Natural killer cell (primary cell): Measurements from ENCODE around the gene SNX13. TPM values are rescaled to one million over a fixed set of nuclear protein-coding genes. Genes with fewer than 3 reads are reported as not detected.

Experiments
- ATAC-seq, 3 donors: fragments of 150-1000 bp in 2 of 3; fragments of 200-7000 bp in 1 of 3; cut with Tn5 transposase; 1 replicate in 1 of 3; 2 replicates in 2 of 3; pipeline ENCODE4 v1.10.0; 2021; ENCODE audit warnings: mild to moderate bottlenecking in 2 of 3, moderate library complexity in 2 of 3
- DNase-seq, 2 donors: peaks; one replicate each; pipeline versions ENCODE4 v3.0.0 to v3.0.0-alpha.2; 2013 to 2021; ENCODE audit warnings: mixed read lengths in 1 of 2
- H3K27ac ChIP-seq: one replicate; pipeline ENCODE4 v1.5.1; 2013; ENCODE audit warnings: mild to moderate bottlenecking, low read length
- H3K27me3 ChIP-seq: one replicate; pipeline ENCODE4 v1.6.1; 2013; ENCODE audit warnings: low read length; ENCODE audit not compliant: control insufficient read depth, insufficient read depth
- H3K36me3 ChIP-seq: one replicate; pipeline ENCODE4 v1.6.1; 2013; ENCODE audit warnings: low read length; ENCODE audit not compliant: control insufficient read depth, insufficient read depth
- H3K4me1 ChIP-seq: one replicate; pipeline ENCODE4 v1.6.1; 2013; ENCODE audit warnings: low read length; ENCODE audit not compliant: control insufficient read depth, insufficient read depth
- H3K4me3 ChIP-seq: one replicate; pipeline ENCODE4 v1.5.1; 2013; ENCODE audit warnings: low read length
- H3K9me3 ChIP-seq: one replicate; pipeline ENCODE4 v1.6.1; 2013; ENCODE audit warnings: low read length; ENCODE audit not compliant: control insufficient read depth, insufficient read depth
- H3K27ac Mint-ChIP-seq, 2 donors: one replicate each; pipeline ENCODE4 v1.8.0; 2022; ENCODE audit warnings: mild to moderate bottlenecking in 2 of 2, mixed read lengths in 2 of 2, moderate library complexity in 1 of 2
- H3K27me3 Mint-ChIP-seq, 2 donors: one replicate each; pipeline ENCODE4 v1.8.0; 2022; ENCODE audit warnings: low read depth in 2 of 2, mixed read lengths in 2 of 2
- H3K36me3 Mint-ChIP-seq: one replicate; pipeline ENCODE4 v1.8.0; 2022; ENCODE audit warnings: mixed read lengths
- H3K4me1 Mint-ChIP-seq, 2 donors: one replicate each; pipeline ENCODE4 v1.8.0; 2022; ENCODE audit warnings: mixed read lengths in 2 of 2
- H3K4me3 Mint-ChIP-seq: one replicate; pipeline ENCODE4 v1.8.0; 2022; ENCODE audit warnings: mild to moderate bottlenecking, moderate library complexity, mixed read lengths
- H3K9me3 Mint-ChIP-seq, 2 donors: one replicate each; pipeline ENCODE4 v1.8.0; 2022; ENCODE audit warnings: mixed read lengths in 2 of 2
- WGBS: methylation state at CpG from one replicate; pipeline ENCODE4 v1.1.7; 2013; ENCODE audit warnings: missing lambda C conversion rate; ENCODE audit not compliant: insufficient coverage; 5-methylcytosine and 5-hydroxymethylcytosine counted together
- intact Hi-C: fragments of 100-400 bp; cut with micrococcal nuclease; formaldehyde crosslinking; loops from one replicate; pipeline ENCODE4 v1.14.2; 2022
- total RNA-seq, 4 donors: library from RNA; stranded (reverse); fragments of 120-200 nt in 1 of 4; gene quantifications; one replicate each; pipeline versions ENCODE4 v1.2.3 to v1.2.4, GENCODE V29; 2013 to 2022
- TF ChIP-seq, protein P1 (sequence below): fragments of 200-600 bp; IDR thresholded peaks from one replicate; pipeline ENCODE4 v1.8.0; 2022; ENCODE audit warnings: antibody characterized with exemption

The SNX13 gene
- total RNA-seq, 3 donors from 2014 or later (not counting 1 experiment from before 2014, with no cell fraction given), result 34.8 to 38.5 (median 37.4) TPM

DNA sequence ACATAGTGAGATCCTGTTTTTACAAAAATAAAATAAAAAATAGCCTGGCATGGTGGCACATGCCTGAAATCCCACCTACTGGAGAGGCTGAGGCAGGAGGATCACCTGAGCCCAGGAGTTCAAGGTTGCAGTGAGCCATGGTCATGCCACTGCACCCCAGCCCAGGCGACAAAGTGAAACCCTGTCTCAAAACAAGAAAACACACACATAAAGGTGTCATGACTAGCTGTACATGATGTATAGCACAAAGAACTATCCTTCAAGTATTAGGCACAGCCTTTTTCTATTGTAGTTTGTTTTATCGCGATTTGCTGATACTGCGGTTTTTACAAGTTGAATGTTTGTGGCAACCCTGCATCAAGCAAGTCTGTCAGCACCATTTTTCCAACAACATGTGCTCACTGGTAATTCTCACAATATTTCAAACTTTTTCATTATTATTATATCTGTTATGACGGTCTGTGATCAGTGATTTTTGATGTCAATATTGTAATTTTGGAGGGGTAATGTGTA lies 11.5 kb upstream of the SNX13 start:
- Mint-ChIP-seq H3K27ac (no peak overlapping the region), H3K4me1 (no peaks in the 10 kb centered on the region), H3K9me3 (no peaks in the 10 kb centered on the region), H3K36me3 (no peaks in the 10 kb centered on the region), H3K4me3 (no peak overlapping the region), H3K27me3 (peaks cover 2 to 25% of the 10 kb centered on the region in 2 donors)
- ATAC-seq (no peak), DNase-seq (no peak)
- no peaks in the 10 kb centered on the region for H3K4me1 ChIP-seq
- 91% methylated on average over 4 of the region's 5 CpGs for WGBS
- H3K4me3 ChIP-seq, result no peak overlapping the region
- no peaks in the 10 kb centered on the region for H3K36me3 ChIP-seq
- no peak overlapping the region for H3K27ac ChIP-seq
- intact Hi-C loops, result no loop called here
- no peaks in the 10 kb centered on the region for H3K9me3 ChIP-seq
- H3K27me3 ChIP-seq, result no peaks in the 10 kb centered on the region
- TF ChIP-seq, protein P1, sequence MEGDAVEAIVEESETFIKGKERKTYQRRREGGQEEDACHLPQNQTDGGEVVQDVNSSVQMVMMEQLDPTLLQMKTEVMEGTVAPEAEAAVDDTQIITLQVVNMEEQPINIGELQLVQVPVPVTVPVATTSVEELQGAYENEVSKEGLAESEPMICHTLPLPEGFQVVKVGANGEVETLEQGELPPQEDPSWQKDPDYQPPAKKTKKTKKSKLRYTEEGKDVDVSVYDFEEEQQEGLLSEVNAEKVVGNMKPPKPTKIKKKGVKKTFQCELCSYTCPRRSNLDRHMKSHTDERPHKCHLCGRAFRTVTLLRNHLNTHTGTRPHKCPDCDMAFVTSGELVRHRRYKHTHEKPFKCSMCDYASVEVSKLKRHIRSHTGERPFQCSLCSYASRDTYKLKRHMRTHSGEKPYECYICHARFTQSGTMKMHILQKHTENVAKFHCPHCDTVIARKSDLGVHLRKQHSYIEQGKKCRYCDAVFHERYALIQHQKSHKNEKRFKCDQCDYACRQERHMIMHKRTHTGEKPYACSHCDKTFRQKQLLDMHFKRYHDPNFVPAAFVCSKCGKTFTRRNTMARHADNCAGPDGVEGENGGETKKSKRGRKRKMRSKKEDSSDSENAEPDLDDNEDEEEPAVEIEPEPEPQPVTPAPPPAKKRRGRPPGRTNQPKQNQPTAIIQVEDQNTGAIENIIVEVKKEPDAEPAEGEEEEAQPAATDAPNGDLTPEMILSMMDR, result no peak

DNA sequence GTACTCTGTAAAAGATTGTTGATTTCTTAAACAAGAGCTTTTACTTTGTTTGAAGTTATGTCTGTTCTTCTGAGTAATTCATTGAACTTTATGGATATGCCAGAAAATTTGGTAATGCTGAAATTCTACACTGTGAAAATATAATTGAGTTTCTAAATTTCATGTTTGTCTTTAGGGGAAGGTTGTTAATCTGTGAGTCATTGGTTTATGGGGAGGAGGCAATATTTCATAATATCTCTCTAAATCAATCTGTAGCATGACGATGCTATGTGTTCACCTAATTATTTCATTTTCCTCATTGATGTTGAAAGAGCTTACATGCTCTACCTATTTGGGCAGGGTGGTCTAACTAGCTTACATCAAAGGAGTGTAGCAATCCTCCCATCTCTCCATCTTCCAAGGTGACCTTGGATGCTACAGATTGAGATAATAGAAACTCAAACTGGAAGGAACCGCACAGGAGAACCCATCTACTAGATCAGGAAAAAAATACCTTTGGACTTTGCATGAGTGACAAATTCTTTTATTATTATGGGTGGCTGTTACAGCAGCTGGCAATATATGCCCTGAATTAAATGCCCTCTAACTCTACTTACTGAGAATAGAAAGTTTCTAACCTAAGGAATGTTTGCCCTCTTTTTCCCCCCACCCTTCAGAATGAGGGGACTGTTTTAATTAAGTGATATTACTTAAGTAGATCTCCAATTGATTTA lies 8.4 kb upstream of the SNX13 start:
- Mint-ChIP-seq H3K9me3 (no peaks in the 10 kb centered on the region), H3K27me3 (peaks cover 2 to 13% of the 10 kb centered on the region in 2 donors), H3K4me1 (no peaks in the 10 kb centered on the region), H3K27ac (no peak overlapping the region), H3K36me3 (no peaks in the 10 kb centered on the region), H3K4me3 (no peak overlapping the region)
- no peak for DNase-seq
- 93% methylated on average over 2 of the region's 2 CpGs for WGBS
- TF ChIP-seq, protein P1, result no peak
- Histone ChIP-seq H3K4me1 (no peaks in the 10 kb centered on the region), H3K36me3 (no peaks in the 10 kb centered on the region), H3K27ac (no peak overlapping the region), H3K27me3 (no peaks in the 10 kb centered on the region), H3K4me3 (no peak overlapping the region), H3K9me3 (no peaks in the 10 kb centered on the region)
- intact Hi-C loops, result no loop called here
- no peak for ATAC-seq

DNA sequence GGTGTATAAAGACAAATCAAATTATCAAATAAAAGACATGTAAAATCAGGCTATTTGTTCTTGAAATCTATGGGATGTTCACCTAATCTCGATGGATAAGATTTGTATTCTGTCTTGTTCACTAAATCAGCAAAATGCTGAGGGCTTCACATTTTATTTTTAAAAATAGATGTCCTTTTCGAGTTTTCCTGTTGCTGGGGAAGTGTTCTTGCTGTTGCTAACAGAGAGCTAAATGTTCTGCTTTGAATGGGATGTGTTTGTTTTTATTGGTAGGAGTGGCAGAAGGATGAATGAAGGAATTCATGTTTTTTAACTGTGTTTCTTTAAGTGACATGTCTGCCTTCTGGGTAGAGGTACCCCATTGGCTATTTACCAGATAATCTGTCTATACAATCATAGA lies 7.3 kb upstream of the SNX13 start:
- no peak for ATAC-seq
- intact Hi-C loops, result no loop called here
- no peaks in the 10 kb centered on the region for H3K36me3 ChIP-seq
- H3K27me3 Mint-ChIP-seq, result peaks cover 2 to 4% of the 10 kb centered on the region in 2 donors
- H3K4me3 ChIP-seq, result no peak overlapping the region
- H3K27me3 ChIP-seq, result no peaks in the 10 kb centered on the region
- no peaks in the 10 kb centered on the region for H3K36me3 Mint-ChIP-seq
- no peak for DNase-seq
- H3K4me3 Mint-ChIP-seq, result no peak overlapping the region
- H3K4me1 ChIP-seq, result no peaks in the 10 kb centered on the region
- TF ChIP-seq, protein P1, result no peak
- no peaks in the 10 kb centered on the region for H3K9me3 ChIP-seq
- no peaks in the 10 kb centered on the region for H3K4me1 Mint-ChIP-seq
- H3K9me3 Mint-ChIP-seq, result no peaks in the 10 kb centered on the region
- no peak overlapping the region for H3K27ac Mint-ChIP-seq
- no peak overlapping the region for H3K27ac ChIP-seq
- 48% methylated on average over 2 of the region's 2 CpGs for WGBS
